ENCODE results near the gene CYBB.
A peak's percentile ranks its signal among the peaks of the same experiment; 100 is the strongest.
"Not testable (repeated sequence)": the region's sequence is repeated elsewhere in the genome, so short reads cannot be mapped to it uniquely, and the experiment has no call there.

The CYBB gene

DNA sequence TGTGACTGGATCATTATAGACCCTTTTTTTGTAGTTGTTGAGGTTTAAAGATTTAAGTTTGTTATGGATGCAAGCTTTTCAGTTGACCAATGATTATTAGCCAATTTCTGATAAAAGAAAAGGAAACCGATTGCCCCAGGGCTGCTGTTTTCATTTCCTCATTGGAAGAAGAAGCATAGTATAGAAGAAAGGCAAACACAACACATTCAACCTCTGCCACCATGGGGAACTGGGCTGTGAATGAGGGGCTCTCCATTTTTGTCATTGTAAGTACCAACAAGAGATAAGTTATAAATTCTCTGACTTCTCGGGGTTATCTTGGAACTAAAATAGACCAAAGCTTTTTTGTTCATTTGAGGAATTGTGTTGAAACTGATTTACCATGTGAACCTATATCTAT lies at the start of gene CYBB:
Gene CYBB (plus strand): TSS at position 203 of the 400 bp plus-strand sequence. CDS start 19 bp downstream, at position 222.
- no peak for DNase-seq

DNA sequence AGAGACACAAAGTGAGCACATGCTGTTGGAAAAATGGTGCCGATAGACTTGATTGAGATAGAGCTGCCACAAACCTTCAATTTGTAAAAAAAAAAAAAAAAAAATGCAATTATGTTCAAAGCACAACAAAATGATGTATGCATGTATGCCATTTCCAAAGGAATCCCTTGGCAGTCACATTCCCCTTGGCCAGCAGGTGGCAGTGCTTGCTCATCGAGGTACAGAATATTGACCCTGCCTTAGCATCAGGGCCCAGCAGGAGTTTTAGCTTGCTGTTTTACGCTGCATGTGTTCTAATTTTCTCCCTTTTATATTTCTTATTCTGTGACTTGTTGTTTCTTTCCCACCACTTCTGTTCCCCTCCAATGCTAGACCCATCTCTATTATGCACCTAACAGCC lies 34.5 kb upstream of the CYBB start:
- peak; percentile 68 for DNase-seq

DNA sequence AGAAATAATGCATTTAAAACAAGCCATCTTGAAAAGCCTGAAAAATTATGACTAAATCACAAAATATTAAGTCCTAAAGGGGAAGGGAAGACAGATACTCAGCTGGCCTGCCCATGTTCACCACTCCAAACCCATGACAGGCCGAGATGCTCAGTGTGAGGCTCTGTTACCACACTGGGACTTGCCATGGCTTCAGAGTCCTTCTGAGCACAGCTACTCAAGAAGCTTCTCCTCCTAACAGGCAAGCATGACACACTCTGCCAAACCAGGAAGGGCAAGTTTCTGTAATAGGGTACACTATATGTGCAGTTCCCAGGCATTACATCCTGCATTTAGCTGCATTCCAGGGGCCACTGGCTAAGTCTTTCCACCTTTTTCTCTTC lies 34.0 kb upstream of the CYBB start:
- DNase-seq: no peak

DNA sequence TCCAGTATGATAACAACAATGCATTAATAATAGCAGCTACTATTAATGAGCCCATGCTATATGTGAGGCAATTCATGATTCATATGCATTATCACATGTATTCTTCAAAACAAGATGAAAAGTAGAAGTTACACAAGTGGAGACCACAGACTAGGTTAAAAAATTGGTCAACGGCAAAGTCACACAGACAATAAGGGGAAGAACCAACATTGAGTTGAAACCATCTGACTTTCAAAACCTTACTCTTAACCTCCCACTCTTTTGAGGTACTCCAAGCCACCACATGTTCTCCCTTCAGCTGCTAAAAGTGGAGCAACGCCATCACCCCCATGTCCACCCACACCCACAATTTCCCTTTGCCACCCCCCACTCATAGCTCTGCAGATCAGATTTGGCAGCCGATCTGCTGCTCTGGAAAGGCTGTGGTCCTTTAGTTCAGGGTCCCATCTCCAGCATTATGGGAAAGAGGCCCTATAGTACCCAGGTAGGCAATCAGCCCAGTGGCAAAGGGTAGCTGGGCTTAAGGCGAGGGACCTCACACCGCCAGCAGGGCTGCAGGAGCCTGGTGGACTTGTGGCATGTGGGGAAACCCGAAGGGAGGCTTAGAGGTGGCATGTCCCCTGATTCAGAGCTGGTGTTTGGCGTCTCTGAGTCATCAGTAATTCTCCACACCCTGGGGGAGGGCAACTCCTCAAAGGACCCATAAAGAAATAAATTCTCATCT lies 33.5 kb upstream of the CYBB start:
- DNase-seq: no peak

GRCh38 chrX:37746951-37747350 lies 32.9 kb upstream of the CYBB start:
- no peak for DNase-seq

GRCh38 chrX:37752281-37752680 lies 27.6 kb upstream of the CYBB start:
- DNase-seq: no peak

GRCh38 chrX:37752936-37753335 lies 26.9 kb upstream of the CYBB start:
- no peak for DNase-seq

DNA sequence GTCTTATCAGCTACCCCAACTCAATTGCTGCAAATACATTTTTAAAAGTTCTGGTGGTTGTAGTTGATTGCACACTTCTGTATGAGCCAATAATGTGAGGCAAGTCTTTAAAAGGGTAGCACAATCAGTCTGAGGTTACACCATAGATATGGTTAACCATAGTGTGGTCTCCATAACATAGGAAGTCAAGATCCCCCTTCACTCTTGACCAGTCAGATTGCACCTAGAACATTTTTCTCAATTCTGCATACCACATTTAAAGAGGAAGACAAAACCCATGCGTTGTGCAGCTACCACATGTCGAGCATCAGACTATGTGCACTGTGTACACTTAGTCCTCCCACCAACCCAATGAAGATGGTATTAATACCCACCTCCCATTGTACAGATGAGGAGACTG lies 26.5 kb upstream of the CYBB start:
- DNase-seq: no peak

DNA sequence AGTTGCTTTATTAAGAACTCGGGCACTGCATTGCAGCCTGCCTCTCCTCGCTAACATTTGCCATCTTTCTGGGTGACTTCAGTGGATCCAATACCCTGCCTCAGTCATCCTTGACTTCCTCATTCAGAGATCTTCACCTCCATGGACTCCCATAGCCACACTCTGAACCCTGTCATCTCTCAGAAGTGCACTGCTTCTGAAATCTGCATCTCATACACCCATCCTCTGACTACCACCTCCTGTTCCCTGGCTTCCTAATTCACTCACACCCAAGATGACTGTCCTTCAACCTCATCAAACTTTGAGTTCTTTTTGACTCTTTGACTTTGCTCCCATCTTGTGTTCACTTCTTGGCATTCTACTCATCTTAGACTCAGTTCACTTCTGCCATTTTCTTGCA lies 25.3 kb upstream of the CYBB start:
- no peak for DNase-seq

DNA sequence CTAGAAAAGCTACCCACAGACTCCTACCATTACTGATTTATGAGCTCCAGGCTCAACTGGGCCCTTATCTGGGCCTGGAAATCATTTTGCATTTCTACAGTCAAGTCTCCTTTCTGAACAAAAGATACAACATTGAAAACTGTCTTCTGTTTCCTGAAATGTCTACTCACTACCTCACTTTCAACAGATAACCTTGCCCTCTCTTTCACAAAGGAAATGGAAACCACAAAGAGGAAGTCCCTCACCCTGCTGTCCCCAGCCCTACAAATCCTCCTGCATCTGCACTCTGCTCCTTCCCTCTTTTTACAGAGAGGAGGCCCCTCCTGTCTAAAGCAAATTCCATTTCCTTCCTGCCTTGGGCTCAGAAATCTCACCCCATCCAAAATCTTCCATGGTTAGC lies 24.8 kb upstream of the CYBB start:
- no peak for DNase-seq

GRCh38 chrX:37757082-37757481 lies 22.8 kb upstream of the CYBB start:
- no peak for DNase-seq

DNA sequence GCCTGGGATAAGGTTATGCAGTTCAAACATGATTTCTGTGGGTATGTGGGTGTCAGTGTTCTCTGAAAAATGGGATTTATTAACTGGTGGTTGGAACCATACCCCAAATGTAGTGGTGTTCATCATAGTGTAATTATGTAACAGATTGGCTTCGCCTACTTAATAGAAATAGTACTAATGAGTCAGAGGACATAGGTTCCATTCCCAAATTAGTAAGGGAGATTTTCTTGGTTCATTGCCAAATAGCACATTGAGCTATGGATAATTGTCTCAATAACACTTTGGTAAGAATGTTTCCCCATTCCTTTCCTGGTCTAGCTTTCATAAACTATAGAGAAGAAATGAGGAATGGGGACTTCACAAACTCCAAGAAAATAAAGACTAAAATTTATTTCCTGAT lies 20.5 kb upstream of the CYBB start:
- DNase-seq: no peak

- DNase-seq: no peak
Measured at GRCh38 chrX:37759878-37760418, 19.9 kb upstream of the CYBB start.

GRCh38 chrX:37763400-37763799 lies 16.5 kb upstream of the CYBB start:
- DNase-seq: no peak

DNA sequence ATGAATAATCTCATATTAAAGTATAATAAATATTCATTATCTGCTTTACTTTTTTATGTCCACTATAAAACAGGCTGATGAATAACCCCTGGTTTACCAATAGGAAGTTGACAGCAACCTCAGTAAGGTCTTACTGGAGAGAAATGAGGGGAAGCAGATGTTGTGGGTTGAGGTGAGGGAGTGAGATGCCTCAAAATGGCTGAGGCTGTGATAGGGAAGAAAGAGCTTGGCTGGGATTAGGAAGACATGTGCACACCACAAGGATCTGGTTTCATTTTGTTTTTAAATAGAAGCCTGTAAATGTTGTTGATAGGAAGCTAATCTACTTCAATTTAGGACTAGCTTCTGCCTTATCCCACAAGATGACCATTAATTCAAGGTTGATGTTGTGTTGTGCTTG lies 14.4 kb upstream of the CYBB start:
- no peak for DNase-seq

DNA sequence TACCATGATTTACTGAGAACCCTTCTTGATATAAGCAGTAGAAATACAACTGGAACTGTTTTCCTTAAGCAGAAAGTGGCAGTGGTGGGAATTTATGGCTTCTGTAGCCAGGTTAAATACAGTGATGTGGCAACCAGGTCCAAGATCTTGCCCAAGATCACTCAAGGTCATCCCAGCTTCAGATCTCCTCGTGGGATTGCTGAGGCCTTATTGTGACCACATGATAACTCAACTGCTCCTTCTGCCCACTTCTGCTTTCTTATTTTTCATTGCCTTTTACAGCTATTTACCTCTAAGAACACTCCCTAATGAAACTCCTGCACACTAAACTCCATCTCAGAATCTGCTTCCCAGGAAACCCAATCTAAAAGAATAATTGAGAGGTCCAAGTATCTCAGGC lies 12.4 kb upstream of the CYBB start:
- DNase-seq: no peak

DNA sequence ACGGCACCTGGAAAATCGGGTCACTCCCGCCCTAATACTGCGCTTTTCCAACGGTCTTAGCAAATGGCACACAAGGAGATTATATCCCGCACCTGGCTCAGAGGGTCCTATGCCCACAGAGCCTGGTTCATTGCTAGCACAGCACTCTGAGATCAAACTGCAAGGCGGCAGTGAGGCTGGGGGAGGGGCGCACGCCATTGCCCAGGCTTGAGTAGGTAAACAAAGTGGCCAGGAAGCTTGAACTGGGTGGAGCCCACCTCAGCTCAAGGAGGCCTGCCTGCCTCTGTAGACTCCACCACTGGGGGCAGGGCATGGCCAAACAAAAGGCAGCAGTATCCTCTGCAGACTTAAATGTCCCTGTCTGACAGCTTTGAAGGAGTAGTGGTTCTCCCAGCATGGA lies 11.0 kb upstream of the CYBB start:
- DNase-seq: not testable (repeated sequence)

GRCh38 chrX:37776283-37776986 lies 3.4 kb upstream of the CYBB start:
- no peak for DNase-seq

GRCh38 chrX:37776987-37777325 lies 2.9 kb upstream of the CYBB start:
- DNase-seq: no peak

DNA sequence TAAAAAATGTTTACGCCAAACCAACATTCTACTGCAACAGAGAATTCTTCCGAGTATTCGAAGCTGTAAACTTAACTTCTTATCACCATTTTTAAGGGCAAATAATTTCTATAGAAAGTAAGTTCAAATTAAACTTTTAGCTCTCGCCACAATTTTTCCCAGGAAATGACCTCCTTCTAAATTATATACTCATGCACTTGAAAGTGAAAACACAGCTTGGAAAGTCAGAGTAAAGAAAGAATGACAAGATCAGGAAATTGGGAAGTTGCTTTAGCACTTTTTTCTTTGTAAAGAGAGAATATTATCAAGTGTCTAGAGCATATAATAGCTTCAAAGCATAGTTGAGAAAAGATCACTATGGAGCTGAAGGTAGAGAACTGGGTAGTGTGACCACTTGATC lies 1.2 kb downstream of the CYBB start:
- DNase-seq: no peak

DNA sequence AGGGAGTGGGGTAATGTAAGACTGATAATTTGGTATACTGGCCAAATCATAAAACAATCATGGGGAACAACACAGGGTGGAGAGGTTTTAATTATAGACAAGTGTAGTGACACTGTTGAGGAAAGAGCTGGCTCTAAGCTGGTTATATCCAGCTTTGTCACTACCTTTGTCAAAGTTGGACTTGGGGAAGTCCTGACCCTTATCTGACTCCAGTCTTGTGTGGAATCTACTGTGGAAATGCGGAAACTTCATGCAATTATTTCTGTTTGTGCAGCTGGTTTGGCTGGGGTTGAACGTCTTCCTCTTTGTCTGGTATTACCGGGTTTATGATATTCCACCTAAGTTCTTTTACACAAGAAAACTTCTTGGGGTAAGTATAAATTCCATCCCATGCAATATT lies 2.0 kb downstream of the CYBB start:
- no peak for DNase-seq

DNA sequence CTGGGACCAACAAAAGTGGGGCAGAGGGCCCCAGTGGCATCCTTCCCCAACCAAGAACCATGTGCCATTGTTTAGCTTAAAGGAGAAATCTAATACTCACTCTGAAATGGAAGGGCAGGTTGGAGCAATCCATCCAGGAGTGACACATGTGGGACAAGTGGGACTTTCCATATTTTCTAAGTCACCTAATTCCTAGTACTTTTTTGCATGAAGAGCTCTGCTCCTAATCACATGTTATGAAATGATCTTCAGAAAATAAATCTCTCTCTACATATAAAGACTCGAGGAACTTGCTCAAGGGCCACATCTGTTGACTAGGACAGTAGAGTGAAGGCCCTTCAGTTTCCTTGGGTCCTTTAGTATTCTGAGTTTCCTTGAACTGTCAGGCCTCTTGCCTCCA lies 2.5 kb downstream of the CYBB start:
- no peak for DNase-seq

DNA sequence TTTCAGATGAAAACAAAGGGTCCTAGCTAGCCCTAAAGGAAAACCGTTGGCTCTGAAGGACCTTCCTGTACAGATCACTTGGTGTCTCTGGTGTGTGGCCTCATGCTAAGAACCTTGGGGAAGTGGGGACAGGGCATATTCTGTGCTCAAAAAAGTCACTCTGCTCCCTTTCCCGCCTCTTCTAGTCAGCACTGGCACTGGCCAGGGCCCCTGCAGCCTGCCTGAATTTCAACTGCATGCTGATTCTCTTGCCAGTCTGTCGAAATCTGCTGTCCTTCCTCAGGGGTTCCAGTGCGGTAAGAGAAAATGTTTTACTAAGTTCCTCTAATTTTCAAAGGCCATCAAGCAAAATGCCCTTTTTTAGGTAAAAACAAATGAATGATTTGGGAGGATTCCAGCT lies 3.4 kb downstream of the CYBB start:
- no peak for DNase-seq

GRCh38 chrX:37785569-37785968 lies 5.7 kb downstream of the CYBB start:
- no peak for DNase-seq

Data from stimulated activated CD4-positive, alpha-beta T cell treated with anti-CD3 and anti-CD28 coated beads, Interleukin-12 subunit alpha, Interleukin-12 subunit beta, amount 100 ng/mL, for 4 hours (primary cell).